Measurements from ENCODE around the gene NEGR1.

Gene NEGR1

GRCh38 chr1:71834601-71835441 lies 447.5 kb downstream of the NEGR1 start:
- DNase-seq = no peak

DNA sequence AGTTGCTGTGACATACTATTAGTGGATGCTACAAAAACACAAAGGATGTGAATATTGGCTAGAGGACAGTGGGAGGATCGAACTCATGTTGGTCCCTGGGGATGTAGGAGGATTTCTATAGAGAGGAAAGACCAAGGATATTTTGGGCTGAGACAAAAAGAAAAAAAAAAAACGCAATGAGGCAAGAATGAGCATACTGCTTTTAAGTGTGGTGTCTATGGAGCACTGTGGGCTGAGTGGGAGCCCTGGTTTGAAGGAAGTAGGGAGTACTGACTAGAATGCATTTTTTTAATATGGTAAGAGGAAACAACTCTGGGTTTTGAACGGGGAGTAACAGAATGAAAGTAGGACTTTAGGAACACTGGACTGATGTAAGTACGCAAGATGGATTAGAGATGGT lies 450.7 kb downstream of the NEGR1 start:
- no peak for DNase-seq

- no peak for DNase-seq
Measured at GRCh38 chr1:71829346-71829745, 453.0 kb downstream of the NEGR1 start.

DNA sequence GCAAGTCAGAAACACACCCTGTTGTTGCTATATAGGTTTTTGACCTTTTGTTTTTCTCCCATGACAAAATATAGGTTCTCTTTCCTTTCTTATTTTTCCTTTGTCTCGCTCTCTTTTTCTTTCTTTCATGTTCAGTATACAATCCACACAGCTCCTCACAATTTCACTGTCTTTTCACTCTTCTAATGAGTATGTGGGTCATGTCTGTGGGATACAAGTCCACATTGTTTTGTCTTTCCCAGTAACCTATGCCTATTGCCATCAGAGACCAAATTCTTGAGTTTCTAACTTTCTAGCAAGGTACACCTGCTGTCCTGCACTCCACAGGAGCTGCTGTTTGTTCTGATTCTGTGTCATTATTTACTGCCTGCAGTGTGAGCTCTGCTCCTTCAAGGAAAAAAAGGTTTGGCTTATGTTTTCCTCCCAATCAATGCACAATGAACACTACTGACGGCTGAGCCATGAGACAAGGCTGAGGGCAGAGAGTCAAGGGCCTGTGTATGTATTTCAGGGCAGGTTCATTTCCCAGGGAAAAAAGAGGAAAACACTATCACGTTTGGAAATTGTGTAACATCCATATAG lies 453.8 kb downstream of the NEGR1 start:
- DNase-seq = no peak

GRCh38 chr1:71823708-71824305 lies 458.5 kb downstream of the NEGR1 start:
- no peak for DNase-seq

DNA sequence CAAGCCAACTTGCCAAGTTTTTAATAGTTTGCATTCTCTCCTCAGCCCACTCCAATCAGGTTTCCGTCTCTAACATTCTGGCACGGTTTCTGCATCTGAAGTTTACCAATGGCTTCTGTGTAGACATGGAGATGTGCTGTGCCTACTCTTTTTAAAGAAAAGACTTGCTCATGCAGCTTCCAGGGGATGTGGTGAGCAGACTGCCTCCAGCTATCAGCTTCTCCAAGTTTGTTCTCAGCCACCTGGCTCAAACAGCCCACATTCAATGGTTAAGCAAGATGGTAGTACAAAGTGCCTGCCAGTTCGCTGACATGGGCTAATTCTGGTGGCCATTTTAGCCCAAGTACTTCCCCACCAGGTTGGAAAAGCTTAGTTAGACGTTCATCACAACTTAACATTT lies 465.3 kb downstream of the NEGR1 start:
- no peak for DNase-seq

- DNase-seq = no peak
Measured at GRCh38 chr1:71809085-71809484, 473.3 kb downstream of the NEGR1 start.

- no peak for DNase-seq
Measured at GRCh38 chr1:71804140-71804539, 478.2 kb downstream of the NEGR1 start.

- DNase-seq = no peak
Measured at GRCh38 chr1:71796006-71796405, 486.3 kb downstream of the NEGR1 start.

DNA sequence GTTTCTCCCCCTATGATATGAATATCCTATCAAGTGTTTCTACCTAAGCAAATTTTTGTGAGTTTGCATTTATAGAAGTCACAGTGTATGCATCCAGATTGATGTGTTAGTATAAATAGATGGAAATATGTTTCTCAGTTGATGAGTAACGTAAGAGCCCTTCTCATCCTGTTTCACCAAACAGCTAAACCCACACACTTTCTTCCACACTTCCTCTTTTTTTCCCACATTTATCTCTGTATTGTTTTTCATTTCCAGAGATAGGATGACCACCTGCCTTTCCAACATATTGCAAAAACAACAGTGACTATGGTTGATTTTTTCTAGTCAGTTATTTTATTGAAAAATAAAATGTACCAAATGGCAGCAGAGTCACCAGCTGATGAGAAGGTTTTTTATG lies 490.1 kb downstream of the NEGR1 start:
- no peak for DNase-seq

GRCh38 chr1:71788113-71788512 lies 494.2 kb downstream of the NEGR1 start:
- DNase-seq = no peak

DNA sequence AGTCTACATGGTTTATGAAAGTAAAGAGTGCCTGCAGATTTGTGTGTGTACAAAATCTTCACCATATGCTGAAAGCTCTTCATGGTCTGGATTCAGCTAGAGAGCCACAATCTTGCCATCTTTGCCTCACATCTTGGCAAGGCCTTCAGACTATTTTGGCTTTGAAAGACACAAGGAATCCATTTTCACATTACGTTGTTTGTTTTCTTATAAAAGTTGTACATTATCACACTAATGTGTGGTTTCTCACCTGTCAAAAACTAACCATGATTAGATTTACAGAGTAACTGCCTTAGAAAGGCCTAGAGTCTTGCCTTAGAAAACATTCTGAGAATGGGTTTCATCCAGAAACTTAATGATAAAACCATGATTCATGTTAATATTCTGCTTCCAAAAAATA lies 494.6 kb downstream of the NEGR1 start:
- DNase-seq = no peak

GRCh38 chr1:71786218-71786617 lies 496.1 kb downstream of the NEGR1 start:
- no peak for DNase-seq

DNA sequence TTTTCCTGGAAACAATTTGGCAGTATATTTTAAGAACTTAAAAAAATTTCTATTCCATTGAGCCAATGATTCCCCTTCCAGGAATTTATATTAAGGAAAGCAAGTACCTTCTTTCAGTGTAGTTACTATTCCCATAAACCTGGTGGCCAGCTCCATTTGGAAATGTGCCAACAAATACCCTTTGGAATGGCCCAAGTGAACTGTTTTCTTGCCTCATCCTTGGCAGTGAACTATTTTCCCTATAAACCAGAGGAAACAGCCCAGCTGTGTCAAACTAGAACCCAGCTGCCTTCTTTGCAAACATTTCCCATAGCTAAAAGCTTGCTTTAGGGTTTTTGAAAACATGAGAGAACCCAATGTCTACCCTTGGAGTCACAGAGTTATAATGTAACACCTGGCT lies 496.9 kb downstream of the NEGR1 start:
- no peak for DNase-seq

DNA sequence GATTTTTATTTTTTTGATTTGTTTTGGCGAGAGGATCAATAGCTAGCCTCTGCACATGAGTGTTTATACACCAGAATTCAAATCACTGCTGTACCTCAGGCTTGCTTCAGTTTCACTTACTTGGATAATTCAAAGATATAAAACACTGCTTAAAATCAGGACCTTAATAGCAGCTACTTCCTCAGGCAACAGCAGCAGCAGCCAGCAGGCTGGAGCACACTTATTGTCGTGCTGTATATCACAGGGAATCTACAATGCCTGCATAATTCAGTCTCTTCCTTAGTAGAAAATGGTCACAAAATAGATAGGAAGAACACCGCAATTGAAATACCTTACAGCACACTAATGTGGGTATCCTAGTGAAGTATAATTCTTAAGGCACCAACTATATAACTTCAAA lies 497.3 kb downstream of the NEGR1 start:
- DNase-seq = no peak

GRCh38 chr1:71784241-71784640 lies 498.1 kb downstream of the NEGR1 start:
- no peak for DNase-seq

GRCh38 chr1:71783071-71783470 lies 499.3 kb downstream of the NEGR1 start:
- no peak for DNase-seq

DNA sequence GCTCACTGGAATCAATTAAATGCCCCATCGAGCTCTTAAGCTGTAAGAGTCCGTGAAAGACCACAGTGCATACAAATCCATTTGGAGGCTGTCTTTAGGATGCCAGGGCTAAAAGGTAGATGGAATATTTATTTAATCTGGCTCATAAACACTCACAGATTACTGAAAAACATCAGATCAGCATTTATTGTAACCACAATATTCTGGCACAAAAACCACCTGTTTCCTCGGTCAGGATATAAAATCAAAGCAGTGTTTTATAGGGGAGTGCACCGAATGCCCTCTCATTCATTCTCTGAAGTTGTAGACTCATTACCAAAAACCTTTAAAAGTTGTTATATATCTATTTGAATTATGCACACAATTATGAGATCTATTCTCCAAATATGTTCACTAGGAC lies 500.9 kb downstream of the NEGR1 start:
- DNase-seq = no peak

DNA sequence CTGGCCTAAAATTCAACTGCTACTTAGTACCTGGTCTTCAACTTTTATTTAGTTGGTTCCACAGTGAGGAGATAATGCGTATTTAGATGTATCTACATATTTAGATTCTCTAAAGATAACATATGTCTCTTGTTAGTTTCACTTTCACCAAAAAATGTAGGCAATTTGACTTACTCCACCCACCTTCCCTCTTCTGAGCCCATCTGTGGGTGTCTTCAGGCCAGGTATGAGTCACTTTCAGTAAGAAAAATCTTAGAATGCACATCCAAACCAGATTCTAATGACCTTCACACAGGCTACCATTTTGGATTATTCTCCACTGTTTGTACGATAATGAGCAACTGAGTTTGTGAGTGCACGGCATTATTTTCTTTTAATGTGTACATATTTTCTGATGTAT lies 501.7 kb downstream of the NEGR1 start:
- no peak for DNase-seq

DNA sequence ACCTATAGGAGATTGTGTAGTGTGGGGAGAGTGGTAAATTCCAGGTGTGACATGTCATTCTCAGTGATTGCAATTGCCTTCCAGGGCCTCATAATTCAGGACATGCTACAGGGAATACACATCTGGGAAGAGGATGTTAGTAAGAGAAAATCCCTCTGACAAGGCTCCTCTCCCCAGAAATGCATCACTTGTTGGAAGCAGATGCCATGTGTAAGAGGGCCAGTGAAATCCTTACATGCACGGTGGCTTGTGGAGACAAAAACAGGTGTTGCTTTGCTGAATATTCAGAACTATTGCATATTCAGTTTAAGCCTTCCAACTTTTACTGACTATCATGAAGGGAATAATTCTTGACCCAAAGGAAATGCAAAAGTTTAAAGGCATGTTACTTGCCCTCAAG lies 503.4 kb downstream of the NEGR1 start:
- no peak for DNase-seq

- DNase-seq = no peak
Measured at GRCh38 chr1:71777094-71777493, 505.2 kb downstream of the NEGR1 start.

DNA sequence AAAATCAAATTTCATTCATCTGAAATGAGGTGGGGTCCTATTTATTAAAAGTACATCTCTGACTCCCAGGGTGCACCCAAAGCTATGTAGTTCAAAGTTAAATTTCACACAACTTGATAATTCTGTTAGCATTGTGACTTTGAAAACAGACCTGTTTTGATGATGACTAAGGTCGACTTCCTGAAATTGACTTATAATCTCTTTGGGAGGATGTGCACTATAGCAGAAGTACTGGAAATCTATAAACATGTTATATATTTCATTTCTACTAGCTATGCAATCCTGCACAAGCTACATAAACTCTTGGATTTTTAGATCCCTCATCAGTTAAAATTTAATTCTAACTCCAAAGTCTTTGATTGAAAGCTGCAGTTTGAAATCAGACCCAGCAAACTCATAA lies 507.6 kb downstream of the NEGR1 start:
- no peak for DNase-seq

DNA sequence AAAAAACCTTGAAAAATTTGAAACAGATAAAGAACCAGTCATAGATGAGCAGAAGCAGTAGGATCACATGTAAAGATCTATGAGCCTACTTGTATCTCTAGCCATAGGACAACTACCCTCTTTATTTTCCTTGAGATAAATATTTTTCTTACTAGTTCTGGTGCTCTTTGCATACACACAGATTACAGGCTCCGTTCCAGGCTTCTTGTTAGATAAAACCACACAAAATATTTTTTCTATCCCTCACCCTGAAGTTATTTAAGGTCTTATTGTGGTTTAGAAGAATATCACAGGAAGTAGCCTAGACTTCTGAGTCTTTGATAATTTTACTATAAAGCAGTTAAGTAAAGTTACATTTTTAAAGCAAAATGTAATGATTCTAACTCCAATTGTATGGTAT lies 512.2 kb downstream of the NEGR1 start:
- DNase-seq = no peak

GRCh38 chr1:71766748-71767147 lies 515.6 kb downstream of the NEGR1 start:
- DNase-seq = no peak
